SK-N-SH treated with all-trans-retinoic acid at 6 μM for 48 hours (cell line): ENCODE measurements around the gene CATSPER3.

Experiments used
- BACH2 ChIP-seq: fragments of 250-450 bp; sonication (Bioruptor Pico); IDR thresholded peaks from 2 replicates; pipeline ENCODE4 v1.9.0; 2021; ENCODE audit warnings: mild to moderate bottlenecking, borderline replicate concordance
- CSDC2 ChIP-seq: fragments of 250-450 bp; sonication (Bioruptor Pico); IDR thresholded peaks from 2 replicates; pipeline ENCODE4 v1.5.0; 2020; ENCODE audit warnings: mild to moderate bottlenecking, moderate library complexity
- OSR1 ChIP-seq: fragments of 250-450 bp; sonication (Bioruptor Pico); IDR thresholded peaks from 2 replicates; pipeline ENCODE4 v1.8.0; 2022; ENCODE audit warnings: moderate library complexity, mild to moderate bottlenecking, inconsistent platforms
- PATZ1 ChIP-seq: fragments of 250-450 bp; sonication (Bioruptor Pico); IDR thresholded peaks from 2 replicates; pipeline ENCODE4 v1.8.0; 2020; ENCODE audit warnings: mild to moderate bottlenecking, moderate library complexity, borderline replicate concordance
- TCF4 ChIP-seq: fragments of 250-450 bp; sonication (Bioruptor Pico); IDR thresholded peaks from 2 replicates; pipeline ENCODE4 v1.8.0; 2021; ENCODE audit warnings: mild to moderate bottlenecking, moderate library complexity, borderline replicate concordance
- ZFP3 ChIP-seq: fragments of 250-450 bp; sonication (Bioruptor Pico); IDR thresholded peaks from 2 replicates; pipeline ENCODE4 v1.5.0; 2020; ENCODE audit warnings: mild to moderate bottlenecking, moderate library complexity
- ZFP30 ChIP-seq: fragments of 450-650 bp; formaldehyde crosslinking; IDR thresholded peaks from 2 replicates; pipeline ENCODE4 v1.5.0; 2022; ENCODE audit warnings: mild to moderate bottlenecking, moderate library complexity

GRCh38 chr5:135012951-135013391 lies 45.3 kb downstream of the CATSPER3 start:
- no peak for TF ChIP-seq TCF4 (CRISPR knock-in tag)
- TF ChIP-seq BACH2 (CRISPR knock-in tag), result no peak
- no peak for TF ChIP-seq ZFP3
- TF ChIP-seq ZFP30 (CRISPR knock-in tag), result no peak
- TF ChIP-seq PATZ1 (CRISPR knock-in tag), result no peak
- TF ChIP-seq CSDC2 (CRISPR knock-in tag), result no peak
- TF ChIP-seq OSR1 (CRISPR knock-in tag), result no peak
